Fibroblast of lung (primary cell): ENCODE measurements around the gene SPTY2D1. TPM values are rescaled to one million over a fixed set of nuclear protein-coding genes. Genes with fewer than 3 reads are reported as not detected.
A peak's percentile ranks its signal among the peaks of the same experiment; 100 is the strongest.

Experiments used
- DNase-seq, 2 donors: peaks; one replicate each; pipeline versions ENCODE4 v3.0.0 to v3.0.0-alpha.2; 2010; ENCODE audit warnings: low read depth in 2 of 2
- H2AFZ ChIP-seq: 2 replicates; pipeline ENCODE4 v1.5.1; 2012; ENCODE audit warnings: low read length, control low read depth, inconsistent platforms
- H3K27ac ChIP-seq: 2 replicates; pipeline ENCODE4 v1.5.1; 2011; ENCODE audit warnings: low read length, control low read depth; ENCODE audit not compliant: insufficient read depth
- H3K27me3 ChIP-seq: 2 replicates; pipeline ENCODE4 v1.5.1; 2011; ENCODE audit warnings: mild to moderate bottlenecking, low read length; ENCODE audit not compliant: control insufficient read depth, insufficient read depth
- H3K36me3 ChIP-seq: 2 replicates; pipeline ENCODE4 v1.5.1; 2011; ENCODE audit warnings: low read length; ENCODE audit not compliant: control insufficient read depth, insufficient read depth
- H3K4me1 ChIP-seq: 2 replicates; pipeline ENCODE4 v1.5.1; 2011; ENCODE audit warnings: low read length; ENCODE audit not compliant: control insufficient read depth, insufficient read depth; ENCODE audit errors: extremely low read depth
- H3K4me2 ChIP-seq: 2 replicates; pipeline ENCODE4 v1.5.1; 2011; ENCODE audit warnings: low read length, control low read depth; ENCODE audit not compliant: insufficient read depth; ENCODE audit errors: extremely low read depth
- H3K4me3 ChIP-seq, 4 experiments: fragments of 200-600 bp in 1 of 4; sonication (generic) in 1 of 4; replicated peaks in 1 of 4; 2 replicates each; pipeline ENCODE4 v1.5.1; 2011 to 2016; ENCODE audit warnings: low read length in 4 of 4, low read depth in 3 of 4, mild to moderate bottlenecking in 3 of 4, control low read depth in 2 of 4, inconsistent platforms in 1 of 4, mixed read lengths in 1 of 4; ENCODE audit not compliant: insufficient read depth in 1 of 4; ENCODE audit errors: control extremely low read depth in 1 of 4
- H3K79me2 ChIP-seq: 2 replicates; pipeline ENCODE4 v1.5.1; 2012; ENCODE audit warnings: mild to moderate bottlenecking, low read length, inconsistent platforms; ENCODE audit not compliant: control insufficient read depth, insufficient read depth
- H3K9ac ChIP-seq: 2 replicates; pipeline ENCODE4 v1.5.1; 2011; ENCODE audit warnings: mild to moderate bottlenecking, low read length, control low read depth; ENCODE audit not compliant: insufficient read depth
- H3K9me3 ChIP-seq: 2 replicates; pipeline ENCODE4 v1.5.1; 2012; ENCODE audit warnings: low read depth, low read length; ENCODE audit not compliant: control insufficient read depth, insufficient read depth
- H4K20me1 ChIP-seq: 2 replicates; pipeline ENCODE4 v1.5.1; 2011; ENCODE audit warnings: low read length; ENCODE audit not compliant: control insufficient read depth, insufficient read depth; ENCODE audit errors: extremely low read depth
- CTCF ChIP-seq, 2 donors: IDR thresholded peaks in 1 of 2; conservative IDR thresholded peaks in 1 of 2; 1 replicate in 1 of 2; 2 replicates in 1 of 2; pipeline ENCODE4 v1.5.1; 2011 to 2012; ENCODE audit warnings: low read length in 2 of 2, control low read depth in 1 of 2, inconsistent platforms in 1 of 2, low read depth in 1 of 2, mild to moderate bottlenecking in 1 of 2
- EZH2 ChIP-seq: IDR thresholded peaks from 2 replicates; pipeline ENCODE4 v1.5.1; 2012; ENCODE audit warnings: low read length, control low read depth, mild to moderate bottlenecking; ENCODE audit errors: missing control alignments
- polyA plus RNA-seq, 2 donors: library from polyadenylated mRNA; depleted of rRNA in 1 of 2; stranded (reverse) in 1 of 2; unstranded in 1 of 2; fragments of >200 nt; gene quantifications; 2 replicates each; pipeline ENCODE4 v1.2.1, GENCODE V29; 2011 to 2012; ENCODE audit warnings: missing spikeins in 1 of 2
- total RNA-seq: library from RNA; depleted of rRNA; stranded (reverse); fragments of >200 nt; gene quantifications from 2 replicates; pipeline ENCODE4 v1.2.1, GENCODE V29; 2014

SPTY2D1 gene
- total and polyA plus RNA-seq, 2 donors (not counting 1 experiment from before 2014, with no cell fraction given): 14.0 to 23.8 TPM

- peaks cover 12% of the 10 kb centered on the region for H3K79me2 ChIP-seq
- H3K4me1 ChIP-seq: no peaks in the 10 kb centered on the region
- DNase-seq: no peak
- TF ChIP-seq CTCF (conservative IDR thresholded peaks at IDR 0.05 in 1 of 2, IDR thresholded peaks at IDR 0.05 in 1 of 2; ENCODE audit: low read depth in 1 of 2, low read length in 2 of 2) (no peak), EZH2 (no peak)
- H3K9ac ChIP-seq: no peak overlapping the region
- no peak overlapping the region for H3K27ac ChIP-seq
- no peaks in the 10 kb centered on the region for H3K9me3 ChIP-seq
- H3K36me3 ChIP-seq: peaks cover 10% of the 10 kb centered on the region
- H3K4me3 ChIP-seq: no peak overlapping the region
- H4K20me1 ChIP-seq: no peaks in the 10 kb centered on the region
- no peaks in the 10 kb centered on the region for H3K27me3 ChIP-seq
- no peak overlapping the region for H2AFZ ChIP-seq
- no peak overlapping the region for H3K4me2 ChIP-seq
Measured at GRCh38 chr11:18612394-18612793, 21.7 kb downstream of the SPTY2D1 start.

- no peak for TF ChIP-seq EZH2
- no peak for TF ChIP-seq CTCF (conservative IDR thresholded peaks at IDR 0.05 in 1 of 2, IDR thresholded peaks at IDR 0.05 in 1 of 2; ENCODE audit: low read depth in 1 of 2, low read length in 2 of 2)
- H3K27me3 ChIP-seq: no peaks in the 10 kb centered on the region
- no peak overlapping the region for H2AFZ ChIP-seq
- H3K36me3 ChIP-seq: peaks cover 12% of the 10 kb centered on the region
- no peak overlapping the region for H3K4me3 ChIP-seq
- no peak overlapping the region for H3K4me2 ChIP-seq
- H3K9ac ChIP-seq: no peak overlapping the region
- H3K27ac ChIP-seq: no peak overlapping the region
- no peaks in the 10 kb centered on the region for H3K4me1 ChIP-seq
- DNase-seq: peak in 1 of 2 donors; percentile 20
- H3K9me3 ChIP-seq: no peaks in the 10 kb centered on the region
- peaks cover 3% of the 10 kb centered on the region for H3K79me2 ChIP-seq
- no peaks in the 10 kb centered on the region for H4K20me1 ChIP-seq
Measured at GRCh38 chr11:18611196-18611595, 22.9 kb downstream of the SPTY2D1 start.

- H2AFZ ChIP-seq: no peak overlapping the region
- H3K4me3 ChIP-seq: no peak overlapping the region
- no peak overlapping the region for H3K27ac ChIP-seq
- peaks cover 4% of the 10 kb centered on the region for H3K36me3 ChIP-seq
- peak in 1 of 2 donors; percentile 13 for DNase-seq
- H3K4me2 ChIP-seq: no peak overlapping the region
- H4K20me1 ChIP-seq: no peaks in the 10 kb centered on the region
- H3K27me3 ChIP-seq: no peaks in the 10 kb centered on the region
- H3K9ac ChIP-seq: no peak overlapping the region
- no peak for TF ChIP-seq EZH2
- no peak for TF ChIP-seq CTCF (conservative IDR thresholded peaks at IDR 0.05 in 1 of 2, IDR thresholded peaks at IDR 0.05 in 1 of 2; ENCODE audit: low read depth in 1 of 2, low read length in 2 of 2)
- no peaks in the 10 kb centered on the region for H3K9me3 ChIP-seq
- no peaks in the 10 kb centered on the region for H3K79me2 ChIP-seq
- no peaks in the 10 kb centered on the region for H3K4me1 ChIP-seq
Measured at GRCh38 chr11:18608376-18608775, 25.8 kb downstream of the SPTY2D1 start.
